NCI-H446 treated with DMSO at 0.1 percent for 48 hours (cell line): ENCODE data around the gene MED13L.
A peak's percentile ranks its signal among the peaks of the same experiment; 100 is the strongest.
"Not testable (repeated sequence)": the region's sequence is repeated elsewhere in the genome, so short reads cannot be mapped to it uniquely, and the experiment has no call there.

Experiments
- DNase-seq: peaks from one replicate; lab custom pipeline; 2025; lab: John Stamatoyannopoulos, UW

Gene MED13L

DNA sequence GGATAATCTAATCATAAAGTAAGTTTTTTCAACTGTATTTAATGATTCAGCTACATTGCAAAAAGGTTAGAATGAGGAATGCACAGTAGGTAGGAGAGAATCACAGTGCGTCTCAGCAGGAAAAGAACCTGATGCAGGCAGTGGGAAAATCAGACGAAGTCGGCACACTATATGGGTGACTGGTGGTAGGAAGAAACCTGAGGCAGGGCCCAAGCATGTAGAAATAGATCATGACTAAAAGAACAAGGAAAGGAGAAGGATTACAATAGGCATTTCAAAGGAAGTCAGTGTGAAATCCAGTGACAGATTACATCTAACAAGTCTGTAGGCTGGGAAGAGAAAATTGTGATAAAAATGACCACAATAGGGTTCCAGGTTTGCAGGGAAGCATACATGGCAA lies 267.0 kb downstream of the MED13L start:
- no peak for DNase-seq

- DNase-seq, result no peak
Observed at GRCh38 chr12:116009805-116010204, 267.7 kb downstream of the MED13L start.

DNA sequence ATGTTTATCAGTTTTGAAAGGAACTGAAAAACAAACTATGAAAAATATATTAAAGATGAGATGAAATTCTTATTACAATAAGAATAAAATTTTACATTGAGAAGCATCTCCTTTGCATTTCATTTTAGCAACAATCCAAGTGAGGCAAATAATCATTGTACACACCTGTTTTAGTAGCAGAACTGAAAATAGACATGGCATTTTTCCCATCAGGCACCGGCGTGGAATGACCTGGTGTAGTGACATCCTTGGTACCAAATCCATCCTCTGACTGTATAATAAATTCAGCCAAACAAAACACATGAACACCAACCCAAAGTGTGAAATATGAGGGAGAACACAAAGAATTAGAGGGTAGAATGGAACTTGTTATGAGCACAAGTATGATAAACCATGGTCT lies 271.4 kb downstream of the MED13L start:
- no peak for DNase-seq

GRCh38 chr12:116002890-116003536 lies 274.5 kb downstream of the MED13L start:
- no peak for DNase-seq

- no peak for DNase-seq
Observed at GRCh38 chr12:116000252-116000651, 277.2 kb downstream of the MED13L start.

DNA sequence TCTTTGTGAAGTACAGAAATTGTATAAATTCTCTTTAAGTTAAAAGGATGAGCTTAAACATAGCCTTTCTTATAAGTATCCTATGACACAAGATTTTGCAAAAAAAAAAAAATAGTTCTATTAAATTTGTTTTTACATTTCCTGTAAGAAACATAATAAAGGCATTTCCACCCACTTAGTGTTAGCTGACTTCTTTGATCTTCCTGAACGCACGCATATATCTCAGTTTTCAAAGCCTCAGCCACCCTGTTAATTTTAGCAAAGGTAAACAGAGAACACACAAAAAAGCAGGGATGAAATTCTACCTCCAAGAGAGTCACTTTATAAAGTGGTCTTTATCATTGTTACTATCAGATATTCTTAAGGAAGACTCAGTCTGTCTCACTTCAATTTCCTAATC lies 277.9 kb downstream of the MED13L start:
- DNase-seq, result no peak

DNA sequence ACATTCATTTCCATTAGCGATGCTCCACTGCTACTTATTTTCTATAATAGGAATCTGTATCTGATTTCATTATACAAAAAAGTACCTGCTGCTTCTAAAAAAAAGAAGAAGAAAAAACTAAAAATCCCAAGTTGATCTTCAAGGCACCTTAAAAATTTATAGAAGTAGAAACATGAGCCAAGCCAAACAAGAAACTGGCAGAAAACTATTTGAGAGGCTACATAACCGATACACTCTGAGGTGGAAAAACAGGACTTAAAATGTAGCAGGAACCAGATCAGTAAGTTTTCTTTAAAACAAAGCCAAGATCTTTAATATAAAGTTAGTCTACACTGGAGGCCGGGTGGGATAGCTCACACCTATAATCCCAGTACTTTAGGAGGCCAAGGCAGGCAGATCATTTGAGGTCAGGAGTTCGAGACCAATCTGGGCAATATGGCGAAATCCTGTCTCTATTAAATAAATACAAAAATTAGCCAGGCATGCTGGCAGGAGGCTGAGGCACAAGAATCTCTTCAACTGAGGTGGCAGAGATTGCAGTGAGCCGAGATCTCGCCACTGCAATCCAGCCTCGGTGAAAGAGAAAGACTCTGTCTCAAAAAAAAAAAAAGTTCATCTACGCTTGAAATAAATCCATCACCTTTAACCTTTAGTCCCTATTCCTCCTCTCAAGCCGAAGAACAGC lies 278.6 kb downstream of the MED13L start:
- DNase-seq, result no peak

DNA sequence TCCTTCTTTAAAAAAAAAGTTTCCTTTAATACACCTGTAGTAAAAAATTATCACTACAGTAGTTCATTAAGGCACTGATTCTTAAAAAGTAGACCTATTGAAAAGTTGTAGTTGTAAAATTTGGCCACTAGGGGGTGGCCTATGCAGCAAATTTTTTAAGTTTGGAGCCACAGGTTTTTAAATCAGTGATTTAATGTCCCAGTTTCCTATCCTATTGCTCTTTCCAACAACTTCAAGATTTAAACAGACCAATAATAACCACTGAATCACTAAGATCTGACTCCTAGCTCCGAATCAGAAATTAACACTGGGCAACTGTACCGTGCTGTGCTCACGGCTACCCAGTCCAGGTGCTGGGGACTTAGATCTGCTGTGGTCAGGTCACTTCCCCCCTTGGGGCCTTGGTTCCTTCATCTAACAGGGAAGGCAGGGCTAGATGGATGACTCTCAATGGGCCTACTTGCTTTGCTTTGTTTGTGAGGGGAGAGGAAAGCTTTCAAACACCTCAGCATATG lies 279.3 kb downstream of the MED13L start:
- peak; percentile 30 for DNase-seq

DNA sequence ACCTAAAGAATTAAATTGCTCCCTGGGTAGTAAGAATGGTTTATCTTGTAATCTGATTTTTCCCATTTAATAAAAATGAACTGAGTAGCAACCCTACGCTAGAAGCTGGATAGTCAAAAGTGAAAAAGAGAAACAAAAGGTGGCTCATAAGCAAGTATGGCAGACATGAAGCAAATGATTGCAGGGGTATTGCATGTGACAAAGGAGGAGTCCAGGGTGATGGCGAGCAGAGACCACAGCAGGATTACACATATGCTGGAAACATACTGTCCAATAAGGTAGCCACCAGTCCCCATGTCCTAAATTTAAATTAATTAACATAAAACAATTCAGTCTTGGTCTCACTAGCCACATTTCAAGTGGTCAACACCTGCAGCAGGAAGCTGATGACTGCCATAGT lies 283.8 kb downstream of the MED13L start:
- DNase-seq, result no peak

DNA sequence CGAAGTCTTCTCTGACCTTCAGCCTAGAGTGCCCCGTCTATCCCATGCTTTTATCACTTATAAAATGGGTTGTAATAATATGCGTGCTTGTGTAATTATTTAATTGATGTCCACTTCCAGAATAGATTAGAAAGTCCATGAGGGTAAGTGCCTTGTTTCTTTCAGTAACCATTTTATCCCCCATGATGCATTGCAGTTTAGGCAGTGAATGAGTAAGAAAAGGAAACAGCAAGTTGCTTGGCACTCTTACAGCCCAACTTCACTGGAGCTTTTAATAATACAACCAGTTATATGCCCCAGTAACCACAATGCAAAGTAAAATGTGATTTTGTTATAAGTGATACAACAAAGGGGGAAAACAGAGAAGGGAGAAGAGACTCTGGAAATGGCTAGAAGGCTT lies 287.3 kb downstream of the MED13L start:
- DNase-seq, result no peak

GRCh38 chr12:115988625-115989563 lies 288.6 kb downstream of the MED13L start:
- no peak for DNase-seq

GRCh38 chr12:115988212-115988611 lies 289.3 kb downstream of the MED13L start:
- no peak for DNase-seq

GRCh38 chr12:115984616-115985015 lies 292.9 kb downstream of the MED13L start:
- DNase-seq, result peak; percentile 6

- DNase-seq, result no peak
Observed at GRCh38 chr12:115983226-115983798, 294.2 kb downstream of the MED13L start.

DNA sequence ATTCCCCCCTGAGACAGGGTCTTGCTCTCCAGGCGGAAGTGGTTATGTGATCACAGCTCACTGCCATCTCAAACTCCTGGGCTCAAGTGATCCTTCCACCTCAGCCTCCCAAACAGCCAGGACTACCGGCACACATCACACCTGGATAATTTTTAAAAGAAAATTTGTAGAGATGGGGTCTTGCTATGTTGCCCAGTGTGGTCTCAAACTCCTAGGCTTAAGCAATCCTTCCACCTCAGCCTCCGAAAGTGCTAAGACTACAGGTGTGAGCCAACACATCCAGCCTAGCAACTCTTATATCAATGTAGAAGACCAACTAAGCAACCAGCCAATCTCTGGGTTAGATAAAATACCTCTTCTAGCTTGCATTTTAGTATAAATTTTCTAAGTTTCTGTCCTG lies 297.2 kb downstream of the MED13L start:
- DNase-seq, result no peak

GRCh38 chr12:115979851-115980250 lies 297.6 kb downstream of the MED13L start:
- DNase-seq, result no peak

GRCh38 chr12:115979351-115979750 lies 298.1 kb downstream of the MED13L start:
- DNase-seq, result no peak

DNA sequence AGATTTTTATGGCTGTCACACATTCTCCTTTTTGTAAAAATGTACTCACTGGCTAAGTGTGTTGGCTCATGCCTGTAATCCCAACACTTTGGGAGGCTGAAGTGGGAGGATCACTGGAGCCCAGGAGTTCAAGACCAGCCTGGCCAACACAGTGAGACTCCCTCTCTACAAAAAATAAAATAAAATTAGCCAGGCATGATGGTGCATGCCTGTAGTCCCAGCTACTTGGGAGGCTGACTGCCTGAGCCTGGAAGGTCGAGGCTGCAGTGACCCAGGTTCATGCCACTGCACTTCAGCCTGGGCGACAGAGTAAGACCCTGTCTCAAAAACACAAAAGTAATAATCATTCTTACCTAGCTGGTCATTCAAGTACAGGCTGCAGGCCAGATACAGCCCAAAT lies 300.7 kb downstream of the MED13L start:
- not testable (repeated sequence) for DNase-seq

DNA sequence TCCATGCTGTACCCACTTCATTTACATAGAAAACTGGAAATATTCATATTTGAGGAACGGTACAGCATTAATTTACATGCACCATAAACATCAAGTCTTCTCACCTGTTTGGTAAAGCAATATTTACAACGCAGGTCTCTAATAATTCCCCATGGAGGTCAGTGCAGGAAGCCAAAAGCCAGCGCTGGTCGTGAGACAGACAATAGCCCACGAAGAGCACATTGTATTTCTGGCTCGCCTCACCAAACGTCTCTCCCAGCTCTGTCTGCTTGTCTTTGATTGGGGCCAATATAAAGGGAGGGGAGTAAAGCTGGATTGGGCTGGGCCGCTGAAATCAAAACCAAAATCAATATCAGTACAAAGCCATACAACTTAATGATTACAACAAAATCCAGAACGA lies 302.1 kb downstream of the MED13L start:
- DNase-seq, result no peak

DNA sequence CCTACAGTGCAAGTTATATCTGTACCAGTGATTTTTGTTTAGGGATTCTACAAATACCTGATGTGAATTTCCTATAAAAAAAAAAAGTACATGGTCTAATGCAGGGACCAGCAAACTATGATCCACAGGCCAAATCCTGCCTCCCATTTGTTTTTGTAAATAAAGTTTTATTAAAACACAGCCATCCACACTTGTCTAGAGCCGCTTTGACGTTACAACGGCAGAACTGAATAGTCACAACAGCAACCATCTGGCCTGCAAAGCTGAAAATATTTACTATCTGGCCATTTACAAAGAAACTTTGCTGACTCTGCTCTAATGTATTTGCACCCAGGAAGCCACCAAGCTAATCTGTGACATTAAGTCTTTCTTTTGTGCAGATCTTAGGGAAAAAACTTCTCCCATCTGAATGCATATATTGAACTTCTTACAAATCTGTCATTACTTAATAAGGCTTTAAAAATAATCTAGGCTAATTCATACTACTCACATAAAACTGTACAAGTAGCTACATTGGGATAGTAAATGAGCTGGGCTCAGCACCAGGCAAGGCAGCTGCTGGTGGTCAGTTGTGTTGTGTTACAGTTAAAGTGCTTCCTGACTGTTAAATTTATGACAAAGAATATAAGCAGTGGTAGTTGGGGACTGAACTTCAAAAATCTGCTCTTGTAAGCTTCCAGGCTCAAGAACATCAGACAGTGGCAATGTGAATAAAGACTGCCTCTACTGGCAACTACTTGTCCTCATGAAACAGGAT lies 303.3 kb downstream of the MED13L start:
- DNase-seq, result no peak

- DNase-seq, result no peak
Observed at GRCh38 chr12:115973066-115973465, 304.4 kb downstream of the MED13L start.
